ENCODE measurements around the gene LMAN2L.

DNA sequence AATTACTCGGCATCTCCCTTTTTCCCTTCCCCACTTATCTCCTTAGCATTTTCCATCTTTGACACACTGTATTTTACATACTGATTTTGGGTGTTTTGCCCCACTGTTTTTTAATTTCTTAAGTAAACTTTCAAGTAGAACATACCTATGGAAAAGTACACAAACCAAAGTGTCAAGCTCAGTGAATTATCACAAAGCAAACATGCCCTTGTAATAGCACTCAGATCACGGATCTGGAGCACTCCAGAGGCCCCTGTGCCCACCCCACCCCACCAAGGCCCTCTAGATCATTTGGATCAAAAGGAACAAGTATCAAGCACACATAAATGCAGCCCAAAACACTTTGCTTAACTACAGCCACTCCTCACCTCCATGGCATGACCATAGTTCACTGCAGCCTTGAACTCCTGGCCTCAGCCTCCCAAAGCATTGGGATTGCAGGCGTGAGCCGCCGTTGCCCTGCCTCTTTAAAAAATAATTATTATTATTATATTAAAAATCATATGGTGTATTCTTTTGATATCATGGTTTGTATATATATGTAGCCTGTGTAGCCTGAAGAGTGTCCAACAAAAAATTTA is 59.2 kb downstream of the LMAN2L start:
- no peak for TF ChIP-seq POLR2A (IDR thresholded peaks at IDR 0.05)
- TF ChIP-seq, protein P1, sequence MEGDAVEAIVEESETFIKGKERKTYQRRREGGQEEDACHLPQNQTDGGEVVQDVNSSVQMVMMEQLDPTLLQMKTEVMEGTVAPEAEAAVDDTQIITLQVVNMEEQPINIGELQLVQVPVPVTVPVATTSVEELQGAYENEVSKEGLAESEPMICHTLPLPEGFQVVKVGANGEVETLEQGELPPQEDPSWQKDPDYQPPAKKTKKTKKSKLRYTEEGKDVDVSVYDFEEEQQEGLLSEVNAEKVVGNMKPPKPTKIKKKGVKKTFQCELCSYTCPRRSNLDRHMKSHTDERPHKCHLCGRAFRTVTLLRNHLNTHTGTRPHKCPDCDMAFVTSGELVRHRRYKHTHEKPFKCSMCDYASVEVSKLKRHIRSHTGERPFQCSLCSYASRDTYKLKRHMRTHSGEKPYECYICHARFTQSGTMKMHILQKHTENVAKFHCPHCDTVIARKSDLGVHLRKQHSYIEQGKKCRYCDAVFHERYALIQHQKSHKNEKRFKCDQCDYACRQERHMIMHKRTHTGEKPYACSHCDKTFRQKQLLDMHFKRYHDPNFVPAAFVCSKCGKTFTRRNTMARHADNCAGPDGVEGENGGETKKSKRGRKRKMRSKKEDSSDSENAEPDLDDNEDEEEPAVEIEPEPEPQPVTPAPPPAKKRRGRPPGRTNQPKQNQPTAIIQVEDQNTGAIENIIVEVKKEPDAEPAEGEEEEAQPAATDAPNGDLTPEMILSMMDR (IDR thresholded peaks at IDR 0.05): no peak
